PC-9 (cell line): Measurements from ENCODE around the gene LMX1B. TPM values are rescaled to one million over a fixed set of nuclear protein-coding genes. Genes with fewer than 3 reads are reported as not detected.

ENCODE experiments used
- BruUV-seq: library from RNA; stranded (reverse); fragments of 400-500 nt; replicated peaks from 2 replicates; lab custom pipeline; 2021; lab: Mats Ljungman, UMichigan
- CTCF ChIA-PET: fragments of 300-600 bp; sonication (Branson Sonifier 250); formaldehyde crosslinking; loops from one replicate; lab custom pipeline; 2022; ENCODE audit warnings: antibody characterized with exemption; lab: Charles Lee
- POLR2A ChIA-PET: fragments of 300-600 bp; sonication (Branson Sonifier 250); formaldehyde crosslinking; loops from one replicate; lab custom pipeline; 2022; ENCODE audit warnings: antibody characterized with exemption; ENCODE audit not compliant: unreplicated experiment; lab: Charles Lee
- DNase-seq, 2 experiments: peaks; one replicate each; pipeline versions ENCODE4 v3.0.0 to v3.0.0-alpha.2; 2015 to 2022; ENCODE audit warnings: mixed read lengths in 1 of 2
- H2AFZ ChIP-seq: fragments of 200-600 bp; sonication (generic); 2 replicates; pipeline ENCODE4 v1.8.1; 2017; ENCODE audit warnings: antibody characterized with exemption
- H3F3A ChIP-seq: fragments of 200-600 bp; sonication (generic); 2 replicates; pipeline ENCODE4 v1.8.1; 2017; ENCODE audit warnings: antibody characterized with exemption, mild to moderate bottlenecking, low read depth; ENCODE audit not compliant: insufficient read depth
- H3K27ac ChIP-seq: fragments of 200-600 bp; sonication (generic); 2 replicates; pipeline ENCODE4 v1.6.1; 2016; ENCODE audit warnings: mixed run types
- H3K27me3 ChIP-seq: fragments of 200-600 bp; sonication (generic); 2 replicates; pipeline ENCODE4 v1.6.1; 2016; ENCODE audit warnings: low read depth, mixed run types; ENCODE audit not compliant: insufficient read depth
- H3K36me3 ChIP-seq: fragments of 200-600 bp; sonication (generic); 2 replicates; pipeline ENCODE4 v1.6.1; 2016; ENCODE audit warnings: low read depth, mixed run types
- H3K4me1 ChIP-seq: fragments of 200-600 bp; sonication (generic); replicated peaks from 2 replicates; pipeline ENCODE4 v1.6.1; 2016; ENCODE audit warnings: mixed run types; ENCODE audit not compliant: insufficient read depth
- H3K4me2 ChIP-seq: fragments of 200-600 bp; sonication (generic); 2 replicates; pipeline ENCODE4 v1.6.1; 2017; ENCODE audit warnings: mixed run types
- H3K4me3 ChIP-seq: fragments of 200-600 bp; sonication (generic); 2 replicates; pipeline ENCODE4 v1.6.1; 2016; ENCODE audit warnings: mixed run types
- H3K79me2 ChIP-seq: fragments of 200-600 bp; sonication (generic); 2 replicates; pipeline ENCODE4 v1.6.1; 2017; ENCODE audit warnings: low read depth, mixed run types
- H3K9me2 ChIP-seq: fragments of 200-600 bp; sonication (generic); 2 replicates; pipeline ENCODE4 v1.8.1; 2017; ENCODE audit warnings: mild to moderate bottlenecking; ENCODE audit not compliant: insufficient read depth
- H3K9me3 ChIP-seq: fragments of 200-600 bp; sonication (generic); 2 replicates; pipeline ENCODE4 v1.8.1; 2016; ENCODE audit warnings: low read depth; ENCODE audit not compliant: insufficient read depth
- H4K20me1 ChIP-seq: fragments of 200-600 bp; sonication (generic); 2 replicates; pipeline ENCODE4 v1.8.1; 2017; ENCODE audit not compliant: insufficient read depth
- EZH2 ChIP-seq: fragments of 200-600 bp; sonication (generic); IDR thresholded peaks from 2 replicates; pipeline ENCODE4 v1.8.0; 2017; ENCODE audit warnings: antibody characterized with exemption, low read depth
- intact Hi-C: fragments of 100-400 bp; cut with micrococcal nuclease; formaldehyde crosslinking; loops from one replicate; pipeline ENCODE4 v1.10.0; 2022; ENCODE audit not compliant: unreplicated experiment
- total RNA-seq: library from RNA; stranded (reverse); gene quantifications from 2 replicates; pipeline ENCODE4 v1.2.3, GENCODE V29; 2021
- TF ChIP-seq, protein P1 (sequence below): fragments of 200-600 bp; sonication (generic); conservative IDR thresholded peaks from 2 replicates; pipeline ENCODE4 v1.6.1; 2017; ENCODE audit warnings: mixed run types, antibody characterized with exemption, mild to moderate bottlenecking, moderate library complexity

LMX1B gene
- total RNA-seq, 1 experiment from 2014 or later, result not detected

DNA sequence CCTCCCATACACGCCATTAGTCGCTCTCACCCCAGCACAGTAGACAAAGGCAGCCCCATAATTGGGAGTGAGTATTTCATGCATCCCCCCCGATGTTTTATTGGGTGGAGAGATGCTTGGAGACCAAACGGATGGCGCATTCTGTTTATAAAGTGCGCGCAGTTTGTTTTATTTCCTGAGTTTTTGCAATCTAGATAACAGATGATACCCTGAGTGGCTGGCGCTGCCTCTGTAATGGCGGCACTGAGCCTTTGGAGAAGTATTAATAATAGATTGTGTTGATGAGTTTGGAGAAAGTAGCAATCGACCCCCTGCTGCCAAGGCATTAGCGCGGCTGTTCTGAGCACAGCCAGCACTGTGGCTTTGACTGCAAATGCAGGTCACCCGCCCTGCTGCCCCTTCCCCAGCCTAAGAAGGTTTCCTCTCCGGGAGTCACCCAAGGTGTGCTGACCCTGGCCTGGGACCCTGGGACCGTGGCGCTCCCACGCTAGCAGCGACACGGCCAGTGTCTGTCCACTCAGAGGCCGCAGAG, 74.3 kb downstream of the LMX1B start:
- Histone ChIP-seq H2AFZ (no peak overlapping the region), H3K79me2 (no peaks in the 10 kb centered on the region), H3K9me2 (no peaks in the 10 kb centered on the region), H3K4me1 (no peaks in the 10 kb centered on the region), H3K27ac (no peak overlapping the region), H3K9me3 (no peaks in the 10 kb centered on the region), H3K36me3 (no peaks in the 10 kb centered on the region), H3K4me3 (no peak overlapping the region), H3K4me2 (no peak overlapping the region), H3F3A (no peaks in the 10 kb centered on the region), H3K27me3 (peaks cover 63% of the 10 kb centered on the region), H4K20me1 (no peaks in the 10 kb centered on the region)
- intact Hi-C loops, result no loop called here
- no TSS peak for BruUV-seq
- POLR2A ChIA-PET, result no interaction called here
- DNase-seq, result no peak
- CTCF ChIA-PET, result no interaction called here
- TF ChIP-seq, protein P1, sequence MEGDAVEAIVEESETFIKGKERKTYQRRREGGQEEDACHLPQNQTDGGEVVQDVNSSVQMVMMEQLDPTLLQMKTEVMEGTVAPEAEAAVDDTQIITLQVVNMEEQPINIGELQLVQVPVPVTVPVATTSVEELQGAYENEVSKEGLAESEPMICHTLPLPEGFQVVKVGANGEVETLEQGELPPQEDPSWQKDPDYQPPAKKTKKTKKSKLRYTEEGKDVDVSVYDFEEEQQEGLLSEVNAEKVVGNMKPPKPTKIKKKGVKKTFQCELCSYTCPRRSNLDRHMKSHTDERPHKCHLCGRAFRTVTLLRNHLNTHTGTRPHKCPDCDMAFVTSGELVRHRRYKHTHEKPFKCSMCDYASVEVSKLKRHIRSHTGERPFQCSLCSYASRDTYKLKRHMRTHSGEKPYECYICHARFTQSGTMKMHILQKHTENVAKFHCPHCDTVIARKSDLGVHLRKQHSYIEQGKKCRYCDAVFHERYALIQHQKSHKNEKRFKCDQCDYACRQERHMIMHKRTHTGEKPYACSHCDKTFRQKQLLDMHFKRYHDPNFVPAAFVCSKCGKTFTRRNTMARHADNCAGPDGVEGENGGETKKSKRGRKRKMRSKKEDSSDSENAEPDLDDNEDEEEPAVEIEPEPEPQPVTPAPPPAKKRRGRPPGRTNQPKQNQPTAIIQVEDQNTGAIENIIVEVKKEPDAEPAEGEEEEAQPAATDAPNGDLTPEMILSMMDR, result no peak
- TF ChIP-seq EZH2, result no peak

DNA sequence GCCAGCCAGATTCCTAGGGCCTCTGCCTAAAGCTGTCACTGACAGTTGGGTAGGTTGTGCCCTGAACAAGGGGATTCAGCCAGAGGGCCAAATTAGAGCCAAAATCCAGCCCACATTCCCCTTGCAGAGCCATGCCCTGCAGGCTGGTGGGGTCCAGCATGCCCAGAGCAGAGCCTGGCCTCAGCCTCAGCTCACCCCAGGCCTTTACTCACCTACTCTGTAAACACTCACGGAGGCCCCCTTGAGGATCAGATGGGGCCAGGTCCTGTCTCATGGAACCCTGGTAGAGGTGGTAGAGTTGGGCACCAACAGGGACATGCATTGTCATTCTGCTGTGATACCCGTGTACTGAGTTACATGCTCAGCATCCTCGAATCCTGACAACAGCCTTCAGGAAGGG, 74.9 kb downstream of the LMX1B start:
- no peak overlapping the region for H3K4me2 ChIP-seq
- no peak for DNase-seq
- H3K27me3 ChIP-seq, result peaks cover 63% of the 10 kb centered on the region
- intact Hi-C loops, result no loop called here
- no peaks in the 10 kb centered on the region for H4K20me1 ChIP-seq
- H3K27ac ChIP-seq, result no peak overlapping the region
- POLR2A ChIA-PET, result interaction anchor here (0.7 kb wide), 1 partner anchor 95 kb away, joined by 4 read pairs; no protein-coding TSS in a partner anchor
- H3K9me3 ChIP-seq, result no peaks in the 10 kb centered on the region
- no peaks in the 10 kb centered on the region for H3K4me1 ChIP-seq
- no peaks in the 10 kb centered on the region for H3K9me2 ChIP-seq
- H3K36me3 ChIP-seq, result no peaks in the 10 kb centered on the region
- no peak overlapping the region for H3K4me3 ChIP-seq
- H2AFZ ChIP-seq, result no peak overlapping the region
- H3K79me2 ChIP-seq, result no peaks in the 10 kb centered on the region
- CTCF ChIA-PET, result no interaction called here
- TF ChIP-seq EZH2, result no peak
- TF ChIP-seq, protein P1, result no peak; the same call in 1 of the 2 replicates
- BruUV-seq, result no TSS peak
- no peaks in the 10 kb centered on the region for H3F3A ChIP-seq

DNA sequence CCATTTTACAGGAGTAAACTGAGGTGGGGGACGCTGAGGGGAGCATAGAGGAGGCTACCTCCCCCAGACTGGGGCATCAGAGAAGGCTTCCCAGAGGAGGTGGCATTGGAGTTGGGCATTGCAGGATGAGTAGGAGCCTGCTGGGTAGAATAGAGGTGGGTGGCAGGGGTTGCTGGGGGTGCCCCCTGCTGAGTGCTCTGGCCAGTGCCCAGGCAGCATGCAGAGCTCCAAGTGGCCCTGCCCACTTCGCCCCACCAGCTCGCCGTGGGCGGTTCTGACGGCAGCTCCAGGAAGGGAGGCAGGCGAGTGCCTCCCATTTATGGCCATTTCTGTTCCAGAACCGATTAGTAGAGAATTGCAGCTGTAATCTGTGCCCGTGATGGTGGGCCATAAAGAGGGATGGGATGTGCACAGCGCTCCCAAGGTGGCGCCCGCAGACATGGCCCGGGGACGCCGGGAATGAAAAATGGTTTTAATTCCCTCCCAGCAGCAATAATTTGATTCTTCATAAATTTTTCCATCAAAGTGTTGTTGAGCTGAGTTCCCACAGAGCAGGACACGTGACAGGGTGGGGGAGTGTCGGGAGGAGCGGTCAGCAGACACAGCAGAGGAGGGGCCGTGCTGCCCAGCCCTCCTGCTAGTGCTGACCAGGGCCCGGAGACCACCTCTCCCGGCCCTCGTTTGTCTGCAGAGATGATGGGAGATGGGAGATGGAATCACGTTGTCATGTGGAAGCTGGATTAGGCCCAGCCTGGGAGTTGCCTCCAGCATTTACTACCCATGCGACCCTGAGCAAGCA, 75.5 kb downstream of the LMX1B start:
- no peak overlapping the region for H3K27ac ChIP-seq
- DNase-seq, result no peak
- H3K9me3 ChIP-seq, result no peaks in the 10 kb centered on the region
- intact Hi-C loops, result no loop called here
- BruUV-seq, result no TSS peak
- H3K79me2 ChIP-seq, result no peaks in the 10 kb centered on the region
- no peaks in the 10 kb centered on the region for H3K4me1 ChIP-seq
- H4K20me1 ChIP-seq, result no peaks in the 10 kb centered on the region
- H3F3A ChIP-seq, result no peaks in the 10 kb centered on the region
- ChIA-PET POLR2A (interaction anchor here (0.7 kb wide), 1 partner anchor 96 kb away, joined by 4 read pairs; no protein-coding TSS in a partner anchor), CTCF (interaction anchor here (0.6 kb wide), 1 partner anchor 11 kb away, joined by 10 read pairs; no protein-coding TSS in a partner anchor)
- H3K27me3 ChIP-seq, result peaks cover 60% of the 10 kb centered on the region
- TF ChIP-seq, protein P1, result no peak
- TF ChIP-seq EZH2, result no peak
- no peak overlapping the region for H2AFZ ChIP-seq
- H3K4me2 ChIP-seq, result no peak overlapping the region
- no peaks in the 10 kb centered on the region for H3K9me2 ChIP-seq
- no peaks in the 10 kb centered on the region for H3K36me3 ChIP-seq
- H3K4me3 ChIP-seq, result no peak overlapping the region
